Ovary (tissue), 10 donors: ENCODE data around the gene SLC22A3. TPM values are rescaled to one million over a fixed set of nuclear protein-coding genes. Genes with fewer than 3 reads are reported as not detected.
"Not testable (repeated sequence)": the region's sequence is repeated elsewhere in the genome, so short reads cannot be mapped to it uniquely, and the experiment has no call there.

Source experiments
- DNase-seq, 5 donors: peaks; one replicate each; pipeline ENCODE4 v3.0.0-alpha.2; 2019 to 2020
- H3K27ac ChIP-seq, 2 donors: fragments of 200-600 bp; one replicate each; pipeline versions ENCODE4 v1.5.1 to v1.8.0; 2019 to 2022
- H3K27me3 ChIP-seq: fragments of 200-600 bp; one replicate; pipeline ENCODE4 v1.8.0; 2022
- H3K36me3 ChIP-seq: fragments of 200-600 bp; sonication (generic); one replicate; pipeline ENCODE4 v1.5.1; 2019
- H3K4me1 ChIP-seq: one replicate; pipeline ENCODE4 v1.8.1; 2013; ENCODE audit warnings: mild to moderate bottlenecking, moderate library complexity; ENCODE audit not compliant: insufficient read depth
- H3K4me3 ChIP-seq: fragments of 200-600 bp; sonication (generic); one replicate; pipeline ENCODE4 v1.5.1; 2017
- H3K9me3 ChIP-seq, 2 donors: fragments of 200-600 bp in 1 of 2; sonication (generic) in 1 of 2; one replicate each; pipeline versions ENCODE4 v1.5.1 to v1.8.1; 2013 to 2019; ENCODE audit warnings: mild to moderate bottlenecking in 1 of 2, moderate library complexity in 1 of 2
- EP300 ChIP-seq: sonication (generic); formaldehyde crosslinking; IDR thresholded peaks from one replicate; pipeline ENCODE4 v1.6.1; 2017; ENCODE audit warnings: antibody characterized with exemption
- POLR2A ChIP-seq: fragments of 450-650 bp; IDR thresholded peaks from one replicate; pipeline ENCODE4 v1.6.1; 2017; ENCODE audit warnings: antibody characterized with exemption, mild to moderate bottlenecking, moderate library complexity
- WGBS, 3 donors: extraction: QIAGEN DNeasy Blood & Tissue Kit in 1 of 3; methylation state at CpG; one replicate each; pipeline versions ENCODE4 v1.1.5 to v1.1.7; 2013 to 2017; 5-methylcytosine and 5-hydroxymethylcytosine counted together
- intact Hi-C, 4 donors: fragments of 100-400 bp; cut with DNase I; formaldehyde crosslinking; loops; one replicate each; pipeline versions ENCODE4 v1.11.0 to v1.15.1; 2022 to 2023
- long read RNA-seq, 3 donors: library from polyadenylated mRNA in 2 of 3; unstranded in 2 of 3; transcript quantifications; one replicate each; pipeline ENCODE4 v2.0.0 and lab custom pipeline, GENCODE V29; 2021 to 2026
- polyA plus RNA-seq, 2 donors: library from polyadenylated mRNA; stranded (reverse); fragments of 200-250 nt in 1 of 2; fragments of 350-450 nt in 1 of 2; fragmentation: Illumina TruSeq in 1 of 2; extraction: RNeasy Lipid Tissue Mini Kit (QIAGEN cat#74804) in 1 of 2; gene quantifications; one replicate each; pipeline ENCODE4 v1.2.3, GENCODE V29; 2013 to 2014
- total RNA-seq, 7 donors: library from RNA; depleted of rRNA in 2 of 7; stranded (reverse); fragments of >200 nt in 2 of 7; fragmentation: NEBNext Ultra II Directional in 3 of 7; extraction: Animal tissue kit (Norgen Biotek cat#: 25700) in 3 of 7; gene quantifications; one replicate each; pipeline versions ENCODE4 v1.1.0 to v1.2.4, GENCODE V29; 2016 to 2023
- TF ChIP-seq, protein P1 (sequence below), 3 donors: fragments of 450-650 bp in 2 of 3; fragments of 200-600 bp in 1 of 3; IDR thresholded peaks; one replicate each; pipeline versions ENCODE4 v1.5.1 to v1.8.0; 2016 to 2022; ENCODE audit warnings: antibody characterized with exemption in 3 of 3, mild to moderate bottlenecking in 1 of 3
- donor health status: DM: no; HTN: no; CAD: no; lungs with moderate emphysema.
- donor health status: DM: no; HTN: no; CAD: no.
- donor health status: Bipolar disorder and iron deficiency.
- donor health status: DM: yes; HTN: yes; CAD: no.
- donor health status: DM: no; HTN: no; CAD: no.
- donor health status: DM: yes; HTN: yes; CAD: no.

Gene SLC22A3, protein sequence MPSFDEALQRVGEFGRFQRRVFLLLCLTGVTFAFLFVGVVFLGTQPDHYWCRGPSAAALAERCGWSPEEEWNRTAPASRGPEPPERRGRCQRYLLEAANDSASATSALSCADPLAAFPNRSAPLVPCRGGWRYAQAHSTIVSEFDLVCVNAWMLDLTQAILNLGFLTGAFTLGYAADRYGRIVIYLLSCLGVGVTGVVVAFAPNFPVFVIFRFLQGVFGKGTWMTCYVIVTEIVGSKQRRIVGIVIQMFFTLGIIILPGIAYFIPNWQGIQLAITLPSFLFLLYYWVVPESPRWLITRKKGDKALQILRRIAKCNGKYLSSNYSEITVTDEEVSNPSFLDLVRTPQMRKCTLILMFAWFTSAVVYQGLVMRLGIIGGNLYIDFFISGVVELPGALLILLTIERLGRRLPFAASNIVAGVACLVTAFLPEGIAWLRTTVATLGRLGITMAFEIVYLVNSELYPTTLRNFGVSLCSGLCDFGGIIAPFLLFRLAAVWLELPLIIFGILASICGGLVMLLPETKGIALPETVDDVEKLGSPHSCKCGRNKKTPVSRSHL
- total RNA-seq, result 10 to 100 TPM; 18.9 to 42.5 (median 30.5) TPM
- 10 to 100 TPM; 13.5 to 34.6 TPM for polyA plus RNA-seq
- long read RNA-seq, donor 1, partial matches to known transcripts, result 1 of 7 reads
- long read RNA-seq, donor 1, other reads (novel, unspliced or antisense), result 5 of 7 reads
- long read RNA-seq, donor 2, result 0 reads
- long read RNA-seq, donor 3, transcript SLC22A3-201 (11 exons, 3,348 nt), result major isoform, 19 of 32 reads
- long read RNA-seq, donor 3, partial matches to known transcripts, result 6 of 32 reads
- long read RNA-seq, donor 3, other reads (novel, unspliced or antisense), result 7 of 32 reads

DNA sequence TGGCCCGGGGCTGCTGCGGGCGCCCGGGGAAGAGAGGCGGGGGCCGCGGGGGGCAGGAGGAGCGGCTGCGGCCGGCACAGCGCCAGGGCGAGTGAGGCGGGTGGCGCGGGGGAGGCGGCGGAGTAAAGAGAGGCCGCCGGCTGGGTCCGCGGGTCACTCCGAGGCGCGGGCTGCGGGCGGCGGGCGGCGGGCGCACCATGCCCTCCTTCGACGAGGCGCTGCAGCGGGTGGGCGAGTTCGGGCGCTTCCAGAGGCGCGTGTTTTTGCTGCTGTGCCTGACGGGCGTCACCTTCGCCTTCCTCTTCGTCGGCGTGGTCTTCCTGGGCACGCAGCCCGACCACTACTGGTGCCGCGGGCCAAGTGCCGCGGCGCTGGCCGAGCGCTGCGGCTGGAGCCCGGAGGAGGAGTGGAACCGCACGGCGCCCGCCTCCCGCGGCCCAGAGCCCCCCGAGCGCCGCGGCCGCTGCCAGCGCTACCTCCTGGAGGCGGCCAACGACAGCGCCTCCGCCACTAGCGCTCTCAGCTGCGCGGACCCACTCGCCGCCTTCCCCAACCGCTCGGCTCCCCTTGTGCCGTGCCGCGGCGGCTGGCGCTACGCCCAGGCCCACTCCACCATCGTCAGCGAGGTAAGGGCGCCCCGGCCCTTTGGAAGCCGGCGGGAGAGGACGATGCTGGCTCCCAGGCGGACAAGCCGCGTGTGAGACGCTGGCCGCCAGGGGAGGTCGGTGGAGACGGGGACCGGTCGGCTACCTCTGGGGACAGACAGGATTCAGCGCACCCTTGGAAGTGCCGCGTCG is at the start of gene SLC22A3:
Gene SLC22A3 (plus strand): TSS at position 156 of the 797 bp plus-strand sequence. CDS start 42 bp downstream, at position 198.
- DNase-seq, result peak; percentile 70 to 88 (median 82)
- Histone ChIP-seq H3K9me3 (no peaks in the 10 kb centered on the region), H3K27ac (peak within 1 kb of the TSS; percentile 62 to 74), H3K27me3 (no peaks in the 10 kb centered on the region), H3K4me1 (peaks cover 2% of the 10 kb centered on the region), H3K36me3 (no peaks in the 10 kb centered on the region), H3K4me3 (peak within 1 kb of the TSS; percentile 76)
- TF ChIP-seq, protein P1, sequence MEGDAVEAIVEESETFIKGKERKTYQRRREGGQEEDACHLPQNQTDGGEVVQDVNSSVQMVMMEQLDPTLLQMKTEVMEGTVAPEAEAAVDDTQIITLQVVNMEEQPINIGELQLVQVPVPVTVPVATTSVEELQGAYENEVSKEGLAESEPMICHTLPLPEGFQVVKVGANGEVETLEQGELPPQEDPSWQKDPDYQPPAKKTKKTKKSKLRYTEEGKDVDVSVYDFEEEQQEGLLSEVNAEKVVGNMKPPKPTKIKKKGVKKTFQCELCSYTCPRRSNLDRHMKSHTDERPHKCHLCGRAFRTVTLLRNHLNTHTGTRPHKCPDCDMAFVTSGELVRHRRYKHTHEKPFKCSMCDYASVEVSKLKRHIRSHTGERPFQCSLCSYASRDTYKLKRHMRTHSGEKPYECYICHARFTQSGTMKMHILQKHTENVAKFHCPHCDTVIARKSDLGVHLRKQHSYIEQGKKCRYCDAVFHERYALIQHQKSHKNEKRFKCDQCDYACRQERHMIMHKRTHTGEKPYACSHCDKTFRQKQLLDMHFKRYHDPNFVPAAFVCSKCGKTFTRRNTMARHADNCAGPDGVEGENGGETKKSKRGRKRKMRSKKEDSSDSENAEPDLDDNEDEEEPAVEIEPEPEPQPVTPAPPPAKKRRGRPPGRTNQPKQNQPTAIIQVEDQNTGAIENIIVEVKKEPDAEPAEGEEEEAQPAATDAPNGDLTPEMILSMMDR (IDR thresholded peaks at IDR 0.05), result peak; percentile 4 to 34 (median 18)
- peak; percentile 37 for TF ChIP-seq POLR2A
- TF ChIP-seq EP300, result no peak
- intact Hi-C loops, result loop anchor here in 1 of 4 donors (5.0 kb wide), 2 partner anchors 84 to 211 kb away; no protein-coding TSS in a partner anchor
- 1% methylated on average over 69 to 105 of the region's 105 CpGs for WGBS, 3 donors

DNA sequence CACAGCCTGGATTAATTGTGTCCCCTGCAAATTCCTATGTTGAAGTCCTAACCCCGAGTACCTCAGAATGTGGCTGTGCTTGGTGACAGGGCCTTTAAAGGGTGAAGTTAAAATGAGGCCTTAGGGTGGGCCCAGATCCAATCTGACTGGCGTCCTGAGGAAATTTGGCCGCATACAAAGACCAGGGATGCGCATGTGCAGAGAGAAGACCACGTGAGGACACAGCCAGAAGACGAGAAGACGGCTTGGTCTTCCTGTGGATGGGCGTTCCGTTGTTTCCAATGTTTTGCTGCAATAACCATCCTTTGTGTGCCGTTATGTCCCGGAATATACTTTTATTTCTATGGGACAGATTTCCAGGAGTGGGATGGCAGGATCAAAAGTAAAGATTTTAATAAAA is 48.6 kb upstream of the SLC22A3 start:
- TF ChIP-seq, protein P1 (IDR thresholded peaks at IDR 0.05), result no peak
- TF ChIP-seq EP300, result no peak
- TF ChIP-seq POLR2A, result no peak
- Histone ChIP-seq H3K27ac (no peak overlapping the region), H3K9me3 (no peaks in the 10 kb centered on the region), H3K36me3 (no peaks in the 10 kb centered on the region), H3K4me1 (no peaks in the 10 kb centered on the region), H3K4me3 (no peak overlapping the region), H3K27me3 (no peaks in the 10 kb centered on the region)
- WGBS, 3 donors, result 94 to 95% (median 94%) methylated on average over 11 of the region's 11 CpGs
- intact Hi-C loops, result no loop called here
- DNase-seq, result no peak

DNA sequence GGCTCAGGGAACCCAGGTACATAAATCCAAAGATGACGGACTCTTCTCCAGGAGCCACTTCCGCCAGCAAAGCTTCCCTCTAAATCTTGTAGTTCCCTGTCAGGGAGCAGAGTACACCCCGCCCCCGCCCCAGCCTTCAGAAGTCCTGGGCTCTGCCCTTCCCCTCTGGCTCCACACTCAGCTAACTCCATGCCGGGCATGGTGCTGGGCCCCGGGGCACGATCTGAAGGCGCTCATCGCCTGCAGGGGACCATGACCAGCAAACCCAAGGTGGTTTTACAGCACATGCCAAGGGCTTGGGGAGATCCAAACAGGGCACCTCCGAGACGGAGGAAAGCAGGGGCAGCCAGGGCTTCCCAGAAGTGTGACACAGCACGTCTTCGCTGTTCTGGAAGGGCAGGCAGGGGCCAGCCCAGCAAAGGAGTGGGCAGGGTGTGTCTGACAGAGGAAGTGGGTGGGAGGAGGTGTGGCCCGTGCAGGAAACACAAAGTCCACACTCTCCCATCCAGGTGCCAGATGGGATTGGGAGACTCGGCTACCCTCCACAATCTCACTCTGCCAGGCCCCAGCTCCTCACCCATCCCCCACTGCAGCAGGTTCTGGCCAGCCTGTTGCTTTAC is 48.0 kb upstream of the SLC22A3 start:
- H3K4me1 ChIP-seq, result no peaks in the 10 kb centered on the region
- no peaks in the 10 kb centered on the region for H3K9me3 ChIP-seq
- intact Hi-C loops, result no loop called here
- H3K27ac ChIP-seq, result no peak overlapping the region
- 81 to 85% (median 83%) methylated on average over 15 of the region's 15 CpGs for WGBS, 3 donors
- DNase-seq, result no peak
- H3K36me3 ChIP-seq, result no peaks in the 10 kb centered on the region
- TF ChIP-seq, protein P1 (IDR thresholded peaks at IDR 0.05), result no peak
- TF ChIP-seq POLR2A (no peak), EP300 (no peak)
- H3K4me3 ChIP-seq, result no peak overlapping the region
- H3K27me3 ChIP-seq, result no peaks in the 10 kb centered on the region

DNA sequence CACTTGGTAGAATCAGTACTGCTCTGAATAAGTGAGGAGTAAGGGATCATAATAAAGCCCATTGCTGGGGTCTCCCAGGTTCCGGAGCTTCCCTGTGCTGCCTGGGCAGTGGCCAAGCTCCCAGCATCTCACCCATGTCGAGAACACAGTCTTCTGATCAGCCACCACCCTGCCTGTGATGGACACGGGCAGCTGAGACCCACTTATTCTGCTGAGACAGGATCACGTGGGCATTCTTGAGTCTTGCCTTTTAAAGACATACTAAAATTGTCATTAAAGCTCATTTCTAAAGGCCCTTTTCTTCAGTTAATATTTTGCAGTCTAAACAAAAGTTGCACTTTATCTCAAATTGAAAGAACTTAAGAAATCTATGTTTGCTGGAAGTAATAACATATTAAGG is 46.8 kb upstream of the SLC22A3 start:
- H3K27ac ChIP-seq, result peak overlapping the region in 1 of 2 donors; percentile 21

DNA sequence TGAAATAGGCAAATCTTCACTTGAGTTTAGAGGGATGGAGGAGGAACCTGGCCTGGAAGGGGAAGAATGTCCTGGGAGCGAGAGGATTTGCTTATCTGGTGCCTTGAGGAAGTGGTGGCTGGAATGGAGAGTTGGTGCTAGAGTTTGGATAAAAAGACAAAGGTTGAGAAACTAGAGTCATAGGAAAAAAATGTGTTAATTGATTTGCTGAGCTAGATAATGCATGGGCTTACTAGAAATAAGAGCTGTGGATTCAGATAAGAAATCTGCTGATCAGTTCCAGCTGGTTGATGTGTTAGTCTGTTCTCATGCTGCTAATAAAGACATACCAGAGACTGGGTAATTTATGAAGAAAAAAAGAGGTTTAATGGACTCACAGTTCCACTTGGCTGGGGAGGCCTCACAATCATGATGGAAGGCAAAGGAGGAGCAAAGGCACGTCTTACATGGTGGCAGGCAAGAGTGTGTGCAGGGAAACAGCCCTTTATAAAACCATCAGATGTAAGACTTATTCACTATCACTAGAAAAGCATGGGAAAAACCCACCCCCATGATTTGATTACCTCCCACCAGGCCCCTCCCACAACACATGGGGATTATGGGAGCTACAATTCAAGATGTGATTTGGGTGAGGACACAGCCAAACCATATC is 45.6 kb upstream of the SLC22A3 start:
- H3K36me3 ChIP-seq, intact Hi-C loops, H3K27ac ChIP-seq, H3K9me3 ChIP-seq, H3K4me1 ChIP-seq, DNase-seq, H3K4me3 ChIP-seq, H3K27me3 ChIP-seq: not testable (repeated sequence)
- 47 to 83% (median 81%) methylated on average over 2 of the region's 2 CpGs for WGBS, 3 donors

More for the DNA sequence above, 46.8 kb upstream of the SLC22A3 start:
- H3K36me3 ChIP-seq, result no peaks in the 10 kb centered on the region
- no peak for TF ChIP-seq POLR2A
- TF ChIP-seq, protein P1 (IDR thresholded peaks at IDR 0.05), result no peak
- no peak for TF ChIP-seq EP300
- WGBS, 3 donors, result 15 to 32% (median 16%) methylated on average over 4 of the region's 4 CpGs
- no peaks in the 10 kb centered on the region for H3K27me3 ChIP-seq
- no peak for DNase-seq
- H3K4me1 ChIP-seq, result no peaks in the 10 kb centered on the region
- no peak overlapping the region for H3K4me3 ChIP-seq
- no peaks in the 10 kb centered on the region for H3K9me3 ChIP-seq
- intact Hi-C loops, result no loop called here
